ENCODE results near the gene ZBTB45. TPM values are rescaled to one million over a fixed set of nuclear protein-coding genes. Genes with fewer than 3 reads are reported as not detected.
A peak's percentile ranks its signal among the peaks of the same experiment; 100 is the strongest.

The ZBTB45 gene
- total and polyA plus RNA-seq, 2 donors from 2014 or later: 7.7 to 16.9 TPM

DNA sequence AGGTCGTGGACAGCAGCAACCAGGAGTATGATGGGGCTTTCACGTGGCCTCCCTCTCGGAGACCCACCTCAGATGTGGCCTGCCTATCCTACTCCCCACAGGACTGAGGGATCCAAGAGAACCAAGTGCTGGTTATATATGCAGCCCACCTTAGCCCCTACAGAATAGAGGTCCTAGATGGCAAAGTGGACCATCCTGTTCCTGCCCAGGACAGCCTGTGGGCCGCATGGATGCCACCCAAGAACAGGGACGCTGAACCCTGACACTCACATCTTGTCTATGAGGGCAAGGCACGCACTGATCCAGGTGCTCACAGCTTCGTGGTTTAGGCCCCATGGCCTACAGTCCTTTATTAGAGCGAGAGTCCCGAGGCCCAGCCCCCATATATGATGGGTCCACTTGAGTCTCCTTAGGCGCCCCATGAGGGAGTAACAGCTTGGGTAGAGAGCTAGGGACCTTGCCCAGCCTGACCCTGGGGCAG, 6.4 kb downstream of the ZBTB45 start:
- peaks cover 0 to 10% (median 7%) of the 10 kb centered on the region in 3 donors for H3K36me3 ChIP-seq (ENCODE audit: control insufficient read depth in 2 of 3, insufficient read depth in 3 of 3, low read length in 3 of 3)
- H3K27me3 ChIP-seq (ENCODE audit: control insufficient read depth, insufficient read depth, low read length): no peaks in the 10 kb centered on the region
- FAIRE-seq: no peak
- intact Hi-C loops (cut with DNase I): no loop called here
- TF ChIP-seq, protein P1, sequence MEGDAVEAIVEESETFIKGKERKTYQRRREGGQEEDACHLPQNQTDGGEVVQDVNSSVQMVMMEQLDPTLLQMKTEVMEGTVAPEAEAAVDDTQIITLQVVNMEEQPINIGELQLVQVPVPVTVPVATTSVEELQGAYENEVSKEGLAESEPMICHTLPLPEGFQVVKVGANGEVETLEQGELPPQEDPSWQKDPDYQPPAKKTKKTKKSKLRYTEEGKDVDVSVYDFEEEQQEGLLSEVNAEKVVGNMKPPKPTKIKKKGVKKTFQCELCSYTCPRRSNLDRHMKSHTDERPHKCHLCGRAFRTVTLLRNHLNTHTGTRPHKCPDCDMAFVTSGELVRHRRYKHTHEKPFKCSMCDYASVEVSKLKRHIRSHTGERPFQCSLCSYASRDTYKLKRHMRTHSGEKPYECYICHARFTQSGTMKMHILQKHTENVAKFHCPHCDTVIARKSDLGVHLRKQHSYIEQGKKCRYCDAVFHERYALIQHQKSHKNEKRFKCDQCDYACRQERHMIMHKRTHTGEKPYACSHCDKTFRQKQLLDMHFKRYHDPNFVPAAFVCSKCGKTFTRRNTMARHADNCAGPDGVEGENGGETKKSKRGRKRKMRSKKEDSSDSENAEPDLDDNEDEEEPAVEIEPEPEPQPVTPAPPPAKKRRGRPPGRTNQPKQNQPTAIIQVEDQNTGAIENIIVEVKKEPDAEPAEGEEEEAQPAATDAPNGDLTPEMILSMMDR (IDR thresholded peaks at IDR 0.05; ENCODE audit: borderline replicate concordance, extremely low read depth, insufficient read depth): no peak
- peak overlapping the region in 1 of 3 donors; percentile 65 for H3K9ac ChIP-seq (ENCODE audit: low read length in 3 of 3)
- H3K4me1 ChIP-seq (ENCODE audit: control insufficient read depth in 2 of 3, insufficient read depth in 2 of 3, low read depth in 1 of 3, low read length in 3 of 3): peaks cover under 1 to 23% (median 3%) of the 10 kb centered on the region in 3 donors
- no peak overlapping the region for H3K4me3 ChIP-seq (ENCODE audit: low read length in 3 of 3)
- no peaks in the 10 kb centered on the region for H3K9me3 ChIP-seq (ENCODE audit: control insufficient read depth in 2 of 3, insufficient read depth in 1 of 3, low read length in 3 of 3)
- peak in 1 of 5 donors; percentile 42 for DNase-seq
- H3K27ac ChIP-seq (ENCODE audit: low read depth in 2 of 2, low read length in 2 of 2): peak overlapping the region in 1 of 2 donors; percentile 74

DNA sequence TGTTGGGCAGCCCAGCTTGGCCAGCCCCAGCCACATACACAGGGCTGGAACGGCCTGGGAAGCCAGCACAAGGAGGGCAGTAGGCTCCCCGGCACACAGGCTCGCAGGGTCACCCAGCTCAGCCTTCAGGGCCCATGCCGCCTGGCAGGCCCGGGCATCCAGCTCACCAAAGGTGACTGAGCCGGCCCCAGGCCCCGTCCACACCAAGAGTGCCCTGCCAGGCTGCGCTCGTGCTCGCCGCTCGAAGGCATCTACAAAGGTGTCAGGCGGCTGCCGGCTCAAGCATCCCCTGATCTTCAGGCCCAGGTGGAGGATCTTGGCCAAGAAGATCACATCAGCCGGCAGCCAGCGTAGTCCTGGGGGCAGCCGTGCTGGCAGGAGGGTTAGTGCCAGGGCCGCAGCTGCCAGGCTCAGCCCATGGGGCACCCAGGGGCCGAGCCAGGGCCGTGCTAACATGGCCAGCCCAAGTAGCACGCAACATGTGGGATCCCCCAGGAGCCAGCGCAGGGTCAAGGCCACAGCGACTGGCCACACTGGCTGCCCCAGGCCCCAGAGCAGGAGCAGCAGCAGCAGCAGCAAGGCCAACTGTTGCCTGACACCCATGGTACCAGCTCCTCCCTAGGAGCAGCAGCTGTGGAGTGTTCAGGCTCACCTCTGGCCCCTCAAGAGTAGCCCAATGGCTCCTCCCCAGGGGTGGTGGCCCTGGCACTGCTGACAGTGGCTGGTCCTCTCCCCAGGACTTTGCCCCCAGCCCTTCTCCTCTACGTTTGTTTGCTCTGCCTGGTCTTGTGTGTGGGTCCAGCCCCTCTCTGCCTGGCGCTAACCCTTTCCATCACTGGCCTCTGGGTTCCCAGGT, 8.0 kb downstream of the ZBTB45 start, which contains the start of gene SLC27A5:
TSS of gene SLC27A5 (minus strand) at position 640 of the 856 bp plus-strand sequence. CDS start at position 603, 37 bp downstream.
- TF ChIP-seq, protein P1 (IDR thresholded peaks at IDR 0.05; ENCODE audit: borderline replicate concordance, extremely low read depth, insufficient read depth): no peak
- no peak within 1 kb of the TSS for H3K4me3 ChIP-seq (ENCODE audit: low read length in 3 of 3)

DNA sequence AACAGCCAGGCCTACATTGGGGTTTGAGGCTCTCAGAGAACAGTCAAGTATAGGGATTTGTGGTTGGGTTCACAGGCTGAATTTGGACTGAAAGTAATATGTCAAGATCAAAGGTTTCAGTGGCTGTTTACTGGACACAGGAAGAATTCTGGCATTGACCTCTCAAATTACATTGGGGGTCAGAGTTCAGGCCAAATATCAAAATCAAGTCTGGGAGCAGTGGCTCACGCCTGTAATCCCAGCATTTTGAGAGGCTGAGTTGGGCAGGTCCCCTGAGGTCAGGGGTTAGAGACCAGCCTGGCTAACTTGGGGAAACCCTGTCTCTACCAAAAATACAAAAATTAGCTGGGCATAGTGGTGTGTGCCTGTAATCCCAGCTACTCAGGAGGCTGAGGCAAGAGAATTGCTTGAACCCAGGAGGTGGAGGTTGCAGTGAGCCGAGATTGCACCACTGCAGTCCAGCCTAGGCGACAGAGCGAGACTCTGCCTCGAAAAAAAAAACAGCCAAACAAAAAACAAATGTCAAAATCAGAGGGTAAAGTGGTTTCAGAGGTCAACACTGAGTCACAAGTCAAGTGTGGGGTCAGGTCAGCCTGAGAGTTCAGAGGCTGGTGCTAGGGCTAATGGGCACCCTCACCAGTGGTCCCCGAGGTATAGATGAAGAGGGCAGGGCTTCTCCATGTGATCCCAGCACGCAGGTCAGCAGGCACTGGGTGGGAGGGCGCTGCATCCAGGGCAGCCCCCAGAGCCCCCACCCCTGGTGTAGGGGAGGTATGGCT, 9.3 kb downstream of the ZBTB45 start:
- Histone ChIP-seq H3K9me3 (ENCODE audit: control insufficient read depth in 2 of 3, insufficient read depth in 1 of 3, low read length in 3 of 3) (no peaks in the 10 kb centered on the region), H3K4me1 (ENCODE audit: control insufficient read depth in 2 of 3, insufficient read depth in 2 of 3, low read depth in 1 of 3, low read length in 3 of 3) (peaks cover 0 to 14% (median 0%) of the 10 kb centered on the region in 3 donors), H3K9ac (ENCODE audit: low read length in 3 of 3) (no peak overlapping the region), H3K36me3 (ENCODE audit: control insufficient read depth in 2 of 3, insufficient read depth in 3 of 3, low read length in 3 of 3) (no peaks in the 10 kb centered on the region), H3K4me3 (ENCODE audit: low read length in 3 of 3) (no peak overlapping the region), H3K27ac (ENCODE audit: low read depth in 2 of 2, low read length in 2 of 2) (no peak overlapping the region), H3K27me3 (ENCODE audit: control insufficient read depth, insufficient read depth, low read length) (no peaks in the 10 kb centered on the region)
- no peak for DNase-seq
- no peak for FAIRE-seq
- TF ChIP-seq, protein P1 (IDR thresholded peaks at IDR 0.05; ENCODE audit: borderline replicate concordance, extremely low read depth, insufficient read depth): no peak
- intact Hi-C loops (cut with DNase I): no loop called here

More for the DNA sequence above, 8.0 kb downstream of the ZBTB45 start, which contains the start of gene SLC27A5:
- Histone ChIP-seq H3K9ac (ENCODE audit: low read length in 3 of 3) (no peak within 1 kb of the TSS), H3K36me3 (ENCODE audit: control insufficient read depth in 2 of 3, insufficient read depth in 3 of 3, low read length in 3 of 3) (peaks cover 0 to 5% (median under 1%) of the 10 kb centered on the region in 3 donors), H3K27ac (ENCODE audit: low read depth in 2 of 2, low read length in 2 of 2) (no peak within 1 kb of the TSS), H3K4me1 (ENCODE audit: control insufficient read depth in 2 of 3, insufficient read depth in 2 of 3, low read depth in 1 of 3, low read length in 3 of 3) (peaks cover 0 to 16% (median 0%) of the 10 kb centered on the region in 3 donors), H3K27me3 (ENCODE audit: control insufficient read depth, insufficient read depth, low read length) (no peaks in the 10 kb centered on the region), H3K9me3 (ENCODE audit: control insufficient read depth in 2 of 3, insufficient read depth in 1 of 3, low read length in 3 of 3) (no peaks in the 10 kb centered on the region)
- intact Hi-C loops (cut with DNase I): no loop called here
- FAIRE-seq: no peak
- DNase-seq: peak in 2 of 5 donors; percentile 45 to 76
